Mesenchymal stem cell (in vitro differentiated cells and primary cell): Measurements from ENCODE around the gene TEAD2.
"Not testable (repeated sequence)": the region's sequence is repeated elsewhere in the genome, so short reads cannot be mapped to it uniquely, and the experiment has no call there.

Source experiments
- DNase-seq: peaks from one replicate; pipeline ENCODE4 v3.0.0-alpha.2; 2013
- H2AFZ ChIP-seq: one replicate; pipeline ENCODE4 v1.6.1; 2013; ENCODE audit warnings: low read depth, mild to moderate bottlenecking, control low read depth, inconsistent platforms, low read length, moderate library complexity
- H2AK5ac ChIP-seq: 2 replicates; pipeline ENCODE4 v1.6.1; 2013; ENCODE audit warnings: low read length, moderate library complexity, mild to moderate bottlenecking, inconsistent platforms; ENCODE audit not compliant: severe bottlenecking
- H2BK120ac ChIP-seq: one replicate; pipeline ENCODE4 v1.6.1; 2013; ENCODE audit warnings: low read depth, mild to moderate bottlenecking, inconsistent platforms, low read length, moderate library complexity
- H2BK12ac ChIP-seq, 2 experiments: one replicate each; pipeline ENCODE4 v1.6.1; 2013; ENCODE audit warnings: inconsistent platforms in 2 of 2, low read length in 2 of 2, mild to moderate bottlenecking in 2 of 2, moderate library complexity in 2 of 2, control low read depth in 1 of 2
- H2BK15ac ChIP-seq: one replicate; pipeline ENCODE4 v1.6.1; 2013; ENCODE audit warnings: mild to moderate bottlenecking, low read depth, inconsistent platforms; ENCODE audit not compliant: poor library complexity, severe bottlenecking
- H2BK5ac ChIP-seq: 2 replicates; pipeline ENCODE4 v1.6.1; 2013; ENCODE audit warnings: low read depth, mild to moderate bottlenecking, low read length, control low read depth, inconsistent platforms; ENCODE audit not compliant: poor library complexity, severe bottlenecking
- H3K14ac ChIP-seq, 2 experiments: one replicate each; pipeline ENCODE4 v1.6.1; 2013; ENCODE audit warnings: inconsistent platforms in 2 of 2, low read length in 2 of 2, control low read depth in 1 of 2, mild to moderate bottlenecking in 1 of 2, moderate library complexity in 1 of 2
- H3K18ac ChIP-seq, 2 experiments: one replicate each; pipeline ENCODE4 v1.6.1; 2013; ENCODE audit warnings: inconsistent platforms in 2 of 2, low read length in 2 of 2, control low read depth in 1 of 2, low read depth in 1 of 2, mild to moderate bottlenecking in 1 of 2
- H3K23ac ChIP-seq, 2 experiments: one replicate each; pipeline ENCODE4 v1.6.1; 2013; ENCODE audit warnings: inconsistent platforms in 2 of 2, low read length in 2 of 2, mild to moderate bottlenecking in 2 of 2, moderate library complexity in 2 of 2, control low read depth in 1 of 2
- H3K27ac ChIP-seq: 2 replicates; pipeline ENCODE4 v1.5.1; 2013; ENCODE audit warnings: mild to moderate bottlenecking, moderate library complexity, low read length, control low read depth, inconsistent platforms; ENCODE audit not compliant: poor library complexity, severe bottlenecking
- H3K27me3 ChIP-seq, 2 experiments: 2 replicates each; pipeline versions ENCODE4 v1.6.1 to v1.7.0; 2013; ENCODE audit warnings: low read length in 2 of 2, mild to moderate bottlenecking in 2 of 2, moderate library complexity in 2 of 2, control low read depth in 1 of 2, inconsistent platforms in 1 of 2; ENCODE audit not compliant: control insufficient read depth in 1 of 2, insufficient read depth in 1 of 2
- H3K36me3 ChIP-seq, 2 experiments: 2 replicates each; pipeline versions ENCODE4 v1.6.1 to v1.7.0; 2013; ENCODE audit warnings: low read length in 2 of 2, control low read depth in 1 of 2, inconsistent platforms in 1 of 2, low read depth in 1 of 2, mild to moderate bottlenecking in 1 of 2; ENCODE audit not compliant: insufficient read depth in 2 of 2, control insufficient read depth in 1 of 2
- H3K4ac ChIP-seq, 2 experiments: one replicate each; pipeline ENCODE4 v1.6.1; 2013; ENCODE audit warnings: inconsistent platforms in 2 of 2, low read length in 2 of 2, mild to moderate bottlenecking in 2 of 2, moderate library complexity in 2 of 2, control low read depth in 1 of 2, low read depth in 1 of 2
- H3K4me1 ChIP-seq: 2 replicates; pipeline ENCODE4 v1.6.1; 2013; ENCODE audit warnings: low read depth, low read length, control low read depth; ENCODE audit not compliant: control insufficient read depth, insufficient read depth
- H3K4me2 ChIP-seq: 2 replicates; pipeline ENCODE4 v1.6.1; 2013; ENCODE audit warnings: low read length, mild to moderate bottlenecking, inconsistent platforms; ENCODE audit not compliant: poor library complexity, severe bottlenecking
- H3K4me3 ChIP-seq, 2 experiments: 2 replicates each; pipeline versions ENCODE4 v1.5.1 to v1.7.0; 2013; ENCODE audit warnings: low read length in 2 of 2, mild to moderate bottlenecking in 2 of 2, control low read depth in 1 of 2, low read depth in 1 of 2; ENCODE audit not compliant: insufficient read depth in 1 of 2
- H3K79me1 ChIP-seq: replicated peaks from 2 replicates; pipeline ENCODE4 v1.6.1; 2013; ENCODE audit warnings: mild to moderate bottlenecking, control low read depth, low read length, inconsistent platforms; ENCODE audit not compliant: poor library complexity, severe bottlenecking
- H3K9ac ChIP-seq: 2 replicates; pipeline ENCODE4 v1.7.0; 2013; ENCODE audit warnings: mild to moderate bottlenecking, low read length, moderate library complexity
- H3K9me3 ChIP-seq: 2 replicates; pipeline ENCODE4 v1.7.0; 2013; ENCODE audit warnings: mild to moderate bottlenecking, low read length; ENCODE audit not compliant: control insufficient read depth
- H4K8ac ChIP-seq: one replicate; pipeline ENCODE4 v1.6.1; 2013; ENCODE audit warnings: inconsistent platforms, mild to moderate bottlenecking, low read length, moderate library complexity
- H4K91ac ChIP-seq: one replicate; pipeline ENCODE4 v1.6.1; 2013; ENCODE audit warnings: mild to moderate bottlenecking, low read length, inconsistent platforms
- WGBS: methylation state at CpG from one replicate; pipeline ENCODE4 v1.1.7; 2013; ENCODE audit warnings: mixed read lengths; 5-methylcytosine and 5-hydroxymethylcytosine counted together

The TEAD2 gene

GRCh38 chr19:49301165-49301865 lies 60.9 kb downstream of the TEAD2 start:
- Histone ChIP-seq H3K36me3 (peaks cover 0 to 16% of the 10 kb centered on the region in 2 experiments), H2AK5ac (no peak overlapping the region), H3K4ac (no peak overlapping the region), H4K91ac (no peak overlapping the region), H3K4me2 (no peak overlapping the region), H2BK5ac (no peak overlapping the region), H3K4me3 (peak overlapping the region in 1 of 2 experiments; percentile 41), H3K4me1 (peaks cover 6% of the 10 kb centered on the region), H2AFZ (no peak overlapping the region), H3K27ac (no peak overlapping the region), H3K18ac (no peak overlapping the region), H2BK120ac (no peak overlapping the region), H3K23ac (no peak overlapping the region), H3K9ac (no peak overlapping the region), H3K14ac (no peak overlapping the region), H4K8ac (no peak overlapping the region), H2BK12ac (no peak overlapping the region), H3K27me3 (peaks cover 0 to 8% of the 10 kb centered on the region in 2 experiments), H3K9me3 (peaks cover 2% of the 10 kb centered on the region), H2BK15ac (no peak overlapping the region), H3K79me1 (no peaks in the 10 kb centered on the region)
- WGBS: 54% methylated on average over 8 of the region's 8 CpGs
- DNase-seq: peak; percentile 51

DNA sequence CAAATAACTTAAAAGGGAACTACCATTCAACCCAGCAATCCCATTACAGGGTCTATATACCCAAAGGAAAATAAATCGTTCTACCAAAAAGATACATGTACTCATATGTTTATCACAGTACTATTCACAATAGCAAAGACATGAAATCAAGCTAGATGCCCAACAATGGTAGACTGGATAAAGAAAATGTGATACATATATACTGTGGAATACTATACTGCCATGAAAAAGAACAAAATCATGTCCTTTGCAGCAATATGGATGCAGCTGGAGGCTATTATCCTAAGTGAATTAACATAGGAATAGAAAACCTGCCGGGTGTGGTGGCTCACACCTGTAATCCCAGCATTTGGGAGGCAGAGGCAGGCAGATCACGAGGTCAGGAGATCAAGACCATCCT lies 63.6 kb downstream of the TEAD2 start:
- DNase-seq: not testable (repeated sequence)

DNA sequence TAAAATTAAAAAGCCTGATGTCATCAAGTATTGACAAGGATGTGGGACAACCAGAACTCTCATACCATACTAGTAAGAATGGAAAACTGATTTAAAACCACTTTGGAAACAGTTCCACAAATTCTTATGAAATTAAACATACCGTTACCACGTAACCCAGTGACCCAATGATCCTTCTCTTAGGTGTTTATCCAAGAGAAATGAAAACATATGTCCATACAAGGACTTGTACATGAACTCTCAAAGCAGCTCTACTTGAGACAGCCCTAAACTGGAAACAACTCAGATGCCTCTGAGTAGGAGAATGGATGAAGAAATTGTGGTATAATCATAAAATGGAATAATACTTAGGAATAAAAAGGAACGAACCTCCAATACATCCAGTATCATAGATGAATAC lies 64.8 kb downstream of the TEAD2 start:
- H3K36me3 ChIP-seq: peaks cover 0 to 18% of the 10 kb centered on the region in 2 experiments
- no peak overlapping the region for H4K8ac ChIP-seq
- H3K4ac ChIP-seq: no peak overlapping the region
- peaks cover 0 to 9% of the 10 kb centered on the region in 2 experiments for H3K27me3 ChIP-seq
- H3K79me1 ChIP-seq: no peaks in the 10 kb centered on the region
- peak; percentile 23 for DNase-seq
- H2BK15ac ChIP-seq: no peak overlapping the region
- H3K9ac ChIP-seq: no peak overlapping the region
- no peak overlapping the region for H2AK5ac ChIP-seq
- WGBS: 72% methylated on average over 2 of the region's 3 CpGs
- peaks cover 6% of the 10 kb centered on the region for H3K4me1 ChIP-seq
- H2BK12ac ChIP-seq: no peak overlapping the region
- no peak overlapping the region for H3K4me3 ChIP-seq
- no peak overlapping the region for H2AFZ ChIP-seq
- no peak overlapping the region for H4K91ac ChIP-seq
- no peaks in the 10 kb centered on the region for H3K9me3 ChIP-seq
- no peak overlapping the region for H3K4me2 ChIP-seq
- no peak overlapping the region for H2BK120ac ChIP-seq
- H3K18ac ChIP-seq: no peak overlapping the region
- no peak overlapping the region for H2BK5ac ChIP-seq
- H3K23ac ChIP-seq: no peak overlapping the region
- H3K27ac ChIP-seq: no peak overlapping the region
- H3K14ac ChIP-seq: no peak overlapping the region

More for the DNA sequence above, 63.6 kb downstream of the TEAD2 start:
- not testable (repeated sequence) for H3K4me1 ChIP-seq, H2AK5ac ChIP-seq, H2AFZ ChIP-seq, H3K14ac ChIP-seq, H3K4me3 ChIP-seq, H3K23ac ChIP-seq, H3K9me3 ChIP-seq, H2BK5ac ChIP-seq, H2BK120ac ChIP-seq, H4K91ac ChIP-seq, H4K8ac ChIP-seq, H3K4ac ChIP-seq, H2BK12ac ChIP-seq, H3K4me2 ChIP-seq, H2BK15ac ChIP-seq, H3K18ac ChIP-seq, H3K9ac ChIP-seq, H3K27ac ChIP-seq, H3K79me1 ChIP-seq
- peaks cover 0 to 11% of the 10 kb centered on the region in 2 experiments for H3K27me3 ChIP-seq
- WGBS: 66% methylated on average over 2 of the region's 3 CpGs
- H3K36me3 ChIP-seq: peaks cover 0 to 11% of the 10 kb centered on the region in 2 experiments

- no peak overlapping the region for H3K23ac ChIP-seq
- no peaks in the 10 kb centered on the region for H3K79me1 ChIP-seq
- H3K4me2 ChIP-seq: no peak overlapping the region
- H3K9ac ChIP-seq: no peak overlapping the region
- H3K4me3 ChIP-seq: no peak overlapping the region
- H2BK5ac ChIP-seq: no peak overlapping the region
- H3K36me3 ChIP-seq: peaks cover 0 to 11% of the 10 kb centered on the region in 2 experiments
- no peak overlapping the region for H2AFZ ChIP-seq
- H4K8ac ChIP-seq: no peak overlapping the region
- H3K9me3 ChIP-seq: no peaks in the 10 kb centered on the region
- H3K27ac ChIP-seq: no peak overlapping the region
- H2BK120ac ChIP-seq: no peak overlapping the region
- no peak overlapping the region for H2BK12ac ChIP-seq
- peaks cover 0 to 6% of the 10 kb centered on the region in 2 experiments for H3K27me3 ChIP-seq
- no peak overlapping the region for H2BK15ac ChIP-seq
- no peak overlapping the region for H2AK5ac ChIP-seq
- WGBS: 87% methylated on average over 6 of the region's 8 CpGs
- H3K4ac ChIP-seq: no peak overlapping the region
- H3K14ac ChIP-seq: no peak overlapping the region
- H4K91ac ChIP-seq: no peak overlapping the region
- no peak for DNase-seq
- H3K18ac ChIP-seq: no peak overlapping the region
- H3K4me1 ChIP-seq: no peaks in the 10 kb centered on the region
Observed at GRCh38 chr19:49295208-49295880, 66.9 kb downstream of the TEAD2 start.
